SK-N-SH treated with all-trans-retinoic acid at 6 μM for 48 hours (cell line): ENCODE data around the gene GMCL2.

Source experiments
- ARNTL ChIP-seq: fragments of 450-650 bp; formaldehyde crosslinking; IDR thresholded peaks from 2 replicates; pipeline ENCODE4 v1.5.0; 2020; ENCODE audit warnings: low read depth, mild to moderate bottlenecking, moderate library complexity, borderline replicate concordance
- BACH2 ChIP-seq: fragments of 250-450 bp; sonication (Bioruptor Pico); IDR thresholded peaks from 2 replicates; pipeline ENCODE4 v1.9.0; 2021; ENCODE audit warnings: mild to moderate bottlenecking, borderline replicate concordance
- CREB5 ChIP-seq: fragments of 250-450 bp; sonication (Bioruptor Pico); IDR thresholded peaks from 2 replicates; pipeline ENCODE4 v1.5.1; 2020; ENCODE audit warnings: low read depth, mild to moderate bottlenecking, moderate library complexity
- CSDC2 ChIP-seq: fragments of 250-450 bp; sonication (Bioruptor Pico); IDR thresholded peaks from 2 replicates; pipeline ENCODE4 v1.5.0; 2020; ENCODE audit warnings: mild to moderate bottlenecking, moderate library complexity
- GLIS3 ChIP-seq: fragments of 250-450 bp; sonication (Bioruptor Pico); IDR thresholded peaks from 2 replicates; pipeline ENCODE4 v1.5.0; 2020; ENCODE audit warnings: mild to moderate bottlenecking, moderate library complexity
- ISL1 ChIP-seq: fragments of 250-450 bp; sonication (Bioruptor Pico); IDR thresholded peaks from 2 replicates; pipeline ENCODE4 v2.1.2; 2022; ENCODE audit warnings: mild to moderate bottlenecking, moderate library complexity
- OSR1 ChIP-seq: fragments of 250-450 bp; sonication (Bioruptor Pico); IDR thresholded peaks from 2 replicates; pipeline ENCODE4 v1.8.0; 2022; ENCODE audit warnings: moderate library complexity, mild to moderate bottlenecking, inconsistent platforms
- PATZ1 ChIP-seq: fragments of 250-450 bp; sonication (Bioruptor Pico); IDR thresholded peaks from 2 replicates; pipeline ENCODE4 v1.8.0; 2020; ENCODE audit warnings: mild to moderate bottlenecking, moderate library complexity, borderline replicate concordance
- TCF4 ChIP-seq: fragments of 250-450 bp; sonication (Bioruptor Pico); IDR thresholded peaks from 2 replicates; pipeline ENCODE4 v1.8.0; 2021; ENCODE audit warnings: mild to moderate bottlenecking, moderate library complexity, borderline replicate concordance
- TOX ChIP-seq: fragments of 250-450 bp; sonication (Bioruptor Pico); IDR thresholded peaks from 2 replicates; pipeline ENCODE4 v1.8.0; 2021; ENCODE audit warnings: mild to moderate bottlenecking, moderate library complexity, borderline replicate concordance
- ZC3H10 ChIP-seq: fragments of 250-450 bp; sonication (Bioruptor Pico); IDR thresholded peaks from 2 replicates; pipeline ENCODE4 v1.5.1; 2021; ENCODE audit warnings: mild to moderate bottlenecking, moderate library complexity
- ZFP3 ChIP-seq: fragments of 250-450 bp; sonication (Bioruptor Pico); IDR thresholded peaks from 2 replicates; pipeline ENCODE4 v1.5.0; 2020; ENCODE audit warnings: mild to moderate bottlenecking, moderate library complexity
- ZNF8 ChIP-seq: fragments of 450-650 bp; formaldehyde crosslinking; IDR thresholded peaks from 2 replicates; pipeline ENCODE4 v1.5.0; 2020; ENCODE audit warnings: mild to moderate bottlenecking, moderate library complexity

- TF ChIP-seq ARNTL (CRISPR knock-in tag) (no peak), ZNF8 (no peak), CREB5 (CRISPR knock-in tag) (no peak), TOX (no peak), TCF4 (CRISPR knock-in tag) (no peak), CSDC2 (CRISPR knock-in tag) (no peak), GLIS3 (CRISPR knock-in tag) (no peak), PATZ1 (CRISPR knock-in tag) (no peak), OSR1 (no peak), ZFP3 (CRISPR knock-in tag) (no peak), ZC3H10 (no peak), ISL1 (no peak), BACH2 (CRISPR knock-in tag) (no peak)
These were observed 9.2 kb upstream of the GMCL2 start for GRCh38 chr5:178196281-178196812.
